Measurements from ENCODE around the gene SNX24. TPM values are rescaled to one million over a fixed set of nuclear protein-coding genes. Genes with fewer than 3 reads are reported as not detected.

The SNX24 gene
- total RNA-seq, 1 experiment from 2014 or later = 13.9 TPM

GRCh38 chr5:122871661-122872060, 26.2 kb downstream of the SNX24 start:
- no peaks in the 10 kb centered on the region for H3K27me3 Mint-ChIP-seq (ENCODE audit: low read depth)
- Histone ChIP-seq H3K23me2 (ENCODE audit: insufficient read length, low read depth, low read length, poor library complexity, severe bottlenecking) (no peaks in the 10 kb centered on the region), H2AK5ac (ENCODE audit: insufficient read length, low read length) (no peak overlapping the region), H3K4me2 (ENCODE audit: insufficient read depth, insufficient read length, low read length) (no peak overlapping the region), H3K4me1 (ENCODE audit: insufficient read depth, low read length) (peaks cover 5% of the 10 kb centered on the region; the same call in 1 of the 2 replicates), H3K56ac (ENCODE audit: insufficient read length, low read depth, low read length) (no peak overlapping the region), H3K14ac (ENCODE audit: insufficient read depth, low read length) (no peak overlapping the region), H2BK15ac (ENCODE audit: low read depth, low read length) (no peak overlapping the region), H2BK12ac (ENCODE audit: insufficient read length, low read depth, low read length) (no peak overlapping the region), H2BK120ac (ENCODE audit: low read depth, low read length, poor library complexity, severe bottlenecking) (no peak overlapping the region), H3K27ac (ENCODE audit: insufficient read length, low read depth, low read length) (no peak overlapping the region), H3T11ph (ENCODE audit: low read length) (no peak overlapping the region), H4K20me1 (ENCODE audit: control insufficient read depth, insufficient read depth, insufficient read length) (no peaks in the 10 kb centered on the region), H3K23ac (ENCODE audit: insufficient read length, low read depth, low read length) (no peak overlapping the region), H2BK5ac (ENCODE audit: insufficient read length, low read length) (no peak overlapping the region), H2BK20ac (ENCODE audit: low read depth, low read length, poor library complexity, severe bottlenecking) (no peak overlapping the region), H3K4ac (ENCODE audit: low read depth, low read length) (no peak overlapping the region), H4K91ac (ENCODE audit: insufficient read length, low read depth, low read length) (no peak overlapping the region), H4K8ac (replicated peaks; ENCODE audit: insufficient read length, low read depth, low read length) (no peak overlapping the region), H3K9me3 (ENCODE audit: control insufficient read depth, low read depth, low read length) (no peaks in the 10 kb centered on the region), H4K5ac (ENCODE audit: insufficient read length, low read depth, low read length) (no peak overlapping the region), H3K79me2 (ENCODE audit: insufficient read depth, low read length) (no peaks in the 10 kb centered on the region), H2AFZ (ENCODE audit: low read length) (no peak overlapping the region), H3K9ac (ENCODE audit: extremely low read depth, insufficient read length, low read length) (no peak overlapping the region), H3K27me3 (ENCODE audit: insufficient read depth, low read length) (no peaks in the 10 kb centered on the region), H3K18ac (ENCODE audit: insufficient read length, low read depth, low read length) (no peak overlapping the region), H3K79me1 (ENCODE audit: insufficient read depth, low read depth, low read length, poor library complexity, severe bottlenecking) (no peaks in the 10 kb centered on the region)
- no peak overlapping the region for H3K27ac Mint-ChIP-seq
- H3K36me3 Mint-ChIP-seq (ENCODE audit: insufficient read depth in 1 of 3, low read depth in 3 of 3) = peaks cover 0 to 9% (median 0%) of the 10 kb centered on the region in 3 experiments; a peak in 1 of 7 replicates
- no CpG with 5 or more reads among the region's 8 CpGs for WGBS (ENCODE audit: extremely low coverage, insufficient read length, low lambda C conversion rate)
- no peak overlapping the region for H3K4me3 Mint-ChIP-seq
- TF ChIP-seq CTCF (conservative IDR thresholded peaks at IDR 0.05) = no peak
- peaks cover 18 to 21% of the 10 kb centered on the region in 2 experiments for H3K4me1 Mint-ChIP-seq
- no peak for DNase-seq
- H3K9me3 Mint-ChIP-seq = no peaks in the 10 kb centered on the region
